HepG2 (cell line): ENCODE measurements around the gene SLC25A19. TPM values are rescaled to one million over a fixed set of nuclear protein-coding genes. Genes with fewer than 3 reads are reported as not detected.
A peak's percentile ranks its signal among the peaks of the same experiment; 100 is the strongest.

Experiments
- CEBPG ChIP-seq: IDR thresholded peaks from 2 replicates; pipeline ENCODE4 v1.6.1; 2016
- EHMT2 ChIP-seq: fragments of 200-600 bp; sonication (generic); IDR thresholded peaks from 2 replicates; pipeline ENCODE4 v1.7.0; 2017; ENCODE audit warnings: antibody characterized with exemption, low read depth, low read length, borderline replicate concordance
- FOXA3 ChIP-seq: IDR thresholded peaks from 2 replicates; pipeline ENCODE4 v1.6.1; 2016; ENCODE audit warnings: missing genetic modification reagents, missing compliant biosample characterization
- HIVEP1 ChIP-seq: sonication (generic); formaldehyde crosslinking; IDR thresholded peaks from 2 replicates; pipeline ENCODE4 v1.4.0; 2020; ENCODE audit warnings: mild to moderate bottlenecking, missing genetic modification reagents
- JUNB ChIP-seq: sonication (generic); formaldehyde crosslinking; IDR thresholded peaks from 2 replicates; pipeline ENCODE4 v1.8.0; 2022; ENCODE audit warnings: missing genetic modification reagents, mild to moderate bottlenecking, borderline replicate concordance
- MXD1 ChIP-seq: sonication (generic); formaldehyde crosslinking; IDR thresholded peaks from 2 replicates; pipeline ENCODE4 v1.4.0; 2020; ENCODE audit warnings: mild to moderate bottlenecking, missing genetic modification reagents
- NONO ChIP-seq, 2 experiments: fragments of 450-650 bp in 1 of 2; sonication (generic) in 1 of 2; formaldehyde crosslinking in 1 of 2; IDR thresholded peaks in 1 of 2; conservative IDR thresholded peaks in 1 of 2; 2 replicates each; pipeline versions ENCODE4 v1.6.1 to v1.8.0; 2017 to 2022; ENCODE audit warnings: mild to moderate bottlenecking in 1 of 2, missing genetic modification reagents in 1 of 2, moderate library complexity in 1 of 2
- NR1H2 ChIP-seq: sonication (generic); formaldehyde crosslinking; IDR thresholded peaks from 2 replicates; pipeline ENCODE4 v1.8.1; 2022; ENCODE audit warnings: low read depth, missing genetic modification reagents, borderline replicate concordance
- POLR2G ChIP-seq: fragments of 200-400 bp; formaldehyde crosslinking; IDR thresholded peaks from 2 replicates; pipeline ENCODE4 v1.6.1; 2018; ENCODE audit warnings: mild to moderate bottlenecking, low read depth, low read length, moderate library complexity
- SKI ChIP-seq: fragments of 450-650 bp; IDR thresholded peaks from one replicate; pipeline ENCODE4 v1.6.1; 2018; ENCODE audit warnings: mild to moderate bottlenecking; ENCODE audit not compliant: partially characterized antibody
- TEF ChIP-seq: sonication (generic); formaldehyde crosslinking; IDR thresholded peaks from 2 replicates; pipeline ENCODE4 v1.5.0; 2020; ENCODE audit warnings: missing genetic modification reagents
- ZFP91 ChIP-seq: sonication (generic); formaldehyde crosslinking; IDR thresholded peaks from 2 replicates; pipeline ENCODE4 v1.9.0; 2022; ENCODE audit warnings: missing genetic modification reagents, mild to moderate bottlenecking, borderline replicate concordance
- ZNF136 ChIP-seq: sonication (generic); formaldehyde crosslinking; IDR thresholded peaks from 2 replicates; pipeline ENCODE4 v1.8.1; 2022; ENCODE audit warnings: low read depth, mild to moderate bottlenecking, moderate library complexity, missing genetic modification reagents
- ZNF292 ChIP-seq: sonication (generic); formaldehyde crosslinking; IDR thresholded peaks from 2 replicates; pipeline ENCODE4 v1.8.1; 2022; ENCODE audit warnings: mild to moderate bottlenecking, low read depth, missing genetic modification reagents, borderline replicate concordance
- ZNF329 ChIP-seq: sonication (generic); formaldehyde crosslinking; IDR thresholded peaks from 2 replicates; pipeline ENCODE4 v1.9.0; 2021; ENCODE audit warnings: low read depth, mild to moderate bottlenecking, missing genetic modification reagents
- ZNF432 ChIP-seq: sonication (generic); formaldehyde crosslinking; IDR thresholded peaks from 2 replicates; pipeline ENCODE4 v1.5.0; 2020; ENCODE audit warnings: missing genetic modification reagents, mild to moderate bottlenecking, borderline replicate concordance
- ZNF460 ChIP-seq: sonication (generic); formaldehyde crosslinking; IDR thresholded peaks from 2 replicates; pipeline ENCODE4 v1.5.1; 2020; ENCODE audit warnings: missing genetic modification reagents, mild to moderate bottlenecking, borderline replicate concordance
- ZNF598 ChIP-seq: sonication (generic); formaldehyde crosslinking; IDR thresholded peaks from 2 replicates; pipeline ENCODE4 v1.5.1; 2020; ENCODE audit warnings: mild to moderate bottlenecking, missing genetic modification reagents, borderline replicate concordance
- ZNF749 ChIP-seq: sonication (generic); formaldehyde crosslinking; IDR thresholded peaks from 2 replicates; pipeline ENCODE4 v1.8.0; 2022; ENCODE audit warnings: mild to moderate bottlenecking, missing genetic modification reagents, moderate library complexity, borderline replicate concordance
- polyA plus RNA-seq, 8 experiments: library from polyadenylated mRNA; depleted of rRNA in 3 of 8; stranded (reverse) in 7 of 8; unstranded in 1 of 8; fragments of >200 nt; fragmentation: Illumina TruSeq in 4 of 8; extraction: Trizol in 4 of 8; gene quantifications; 2 replicates each; pipeline versions ENCODE4 v1.2.1 to v1.2.3, GENCODE V29; 2011 to 2016; ENCODE audit warnings: low read depth in 4 of 8, missing spikeins in 1 of 8, mixed read lengths in 1 of 8; ENCODE audit not compliant: insufficient read depth in 1 of 8
- total RNA-seq, 5 experiments: library from RNA; depleted of rRNA; stranded (reverse); fragments of >200 nt; fragmentation: Illumina TruSeq; extraction: Trizol; gene quantifications; 2 replicates each; pipeline ENCODE4 v1.2.3, GENCODE V29; 2016; ENCODE audit warnings: low read depth in 1 of 5
- TF ChIP-seq, protein P1 (sequence below): sonication (generic); formaldehyde crosslinking; IDR thresholded peaks from 2 replicates; pipeline ENCODE4 v1.4.0; 2020; ENCODE audit warnings: mild to moderate bottlenecking, missing genetic modification reagents
- TF ChIP-seq, protein P2 (sequence below): sonication (generic); formaldehyde crosslinking; IDR thresholded peaks from 2 replicates; pipeline ENCODE4 v1.8.0; 2022; ENCODE audit warnings: mild to moderate bottlenecking, missing genetic modification reagents, borderline replicate concordance

Gene SLC25A19
- total and polyA plus RNA-seq, 2 of the 13 experiments (the other 11 are each of a cell fraction or from before 2014, with no cell fraction given), result 24.4 to 41.4 TPM

- TF ChIP-seq, protein P1, sequence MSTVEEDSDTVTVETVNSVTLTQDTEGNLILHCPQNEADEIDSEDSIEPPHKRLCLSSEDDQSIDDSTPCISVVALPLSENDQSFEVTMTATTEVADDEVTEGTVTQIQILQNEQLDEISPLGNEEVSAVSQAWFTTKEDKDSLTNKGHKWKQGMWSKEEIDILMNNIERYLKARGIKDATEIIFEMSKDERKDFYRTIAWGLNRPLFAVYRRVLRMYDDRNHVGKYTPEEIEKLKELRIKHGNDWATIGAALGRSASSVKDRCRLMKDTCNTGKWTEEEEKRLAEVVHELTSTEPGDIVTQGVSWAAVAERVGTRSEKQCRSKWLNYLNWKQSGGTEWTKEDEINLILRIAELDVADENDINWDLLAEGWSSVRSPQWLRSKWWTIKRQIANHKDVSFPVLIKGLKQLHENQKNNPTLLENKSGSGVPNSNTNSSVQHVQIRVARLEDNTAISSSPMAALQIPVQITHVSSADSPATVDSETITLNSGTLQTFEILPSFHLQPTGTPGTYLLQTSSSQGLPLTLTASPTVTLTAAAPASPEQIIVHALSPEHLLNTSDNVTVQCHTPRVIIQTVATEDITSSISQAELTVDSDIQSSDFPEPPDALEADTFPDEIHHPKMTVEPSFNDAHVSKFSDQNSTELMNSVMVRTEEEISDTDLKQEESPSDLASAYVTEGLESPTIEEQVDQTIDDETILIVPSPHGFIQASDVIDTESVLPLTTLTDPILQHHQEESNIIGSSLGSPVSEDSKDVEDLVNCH (CRISPR knock-in tag), result no peak
- TF ChIP-seq EHMT2 (no peak), ZNF136 (CRISPR knock-in tag) (peak; percentile 68; the same call in 1 of the 2 replicates), ZNF460 (no peak), SKI (peak; percentile 53), CEBPG (CRISPR knock-in tag) (0 out of 2 replicates have a peak, but pooled peaks have one; percentile 53), ZNF432 (CRISPR knock-in tag) (no peak), ZNF329 (CRISPR knock-in tag) (peak; percentile 46; the same call in 1 of the 2 replicates), ZFP91 (CRISPR knock-in tag) (peak; percentile 80; the same call in 1 of the 2 replicates), ZNF292 (peak; percentile 95), HIVEP1 (CRISPR knock-in tag) (no peak), FOXA3 (CRISPR knock-in tag) (peak; percentile 98), MXD1 (peak; percentile 17; the same call in 1 of the 2 replicates), NONO (IDR thresholded peaks at IDR 0.05) (no peak), NONO (CRISPR knock-in tag; conservative IDR thresholded peaks at IDR 0.05) (peak; percentile 74), POLR2G (peak; percentile 72), JUNB (no peak), ZNF598 (CRISPR knock-in tag) (peak; percentile 93; the same call in 1 of the 2 replicates), ZNF749 (CRISPR knock-in tag) (peak; percentile 52; the same call in 1 of the 2 replicates), TEF (CRISPR knock-in tag) (no peak), NR1H2 (CRISPR knock-in tag) (0 out of 2 replicates have a peak, but pooled peaks have one; percentile 58)
- TF ChIP-seq, protein P2, sequence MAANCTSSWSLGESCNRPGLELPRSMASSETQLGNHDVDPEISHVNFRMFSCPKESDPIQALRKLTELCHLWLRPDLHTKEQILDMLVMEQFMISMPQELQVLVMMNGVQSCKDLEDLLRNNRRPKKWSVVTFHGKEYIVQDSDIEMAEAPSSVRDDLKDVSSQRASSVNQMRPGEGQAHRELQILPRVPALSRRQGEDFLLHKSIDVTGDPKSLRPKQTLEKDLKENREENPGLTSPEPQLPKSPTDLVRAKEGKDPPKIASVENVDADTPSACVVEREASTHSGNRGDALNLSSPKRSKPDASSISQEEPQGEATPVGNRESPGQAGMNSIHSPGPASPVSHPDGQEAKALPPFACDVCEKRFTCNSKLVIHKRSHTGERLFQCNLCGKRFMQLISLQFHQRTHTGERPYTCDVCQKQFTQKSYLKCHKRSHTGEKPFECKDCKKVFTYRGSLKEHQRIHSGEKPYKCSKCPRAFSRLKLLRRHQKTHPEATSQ, result peak; percentile 86
Measured at GRCh38 chr17:75267411-75268232, 21.6 kb downstream of the SLC25A19 start (continued).
